NCI-H526 (cell line): ENCODE results near the gene SOCS1.

ENCODE experiments used
- DNase-seq, 2 experiments: peaks; one replicate each; lab custom pipeline; 2025; lab: John Stamatoyannopoulos, UW

Gene SOCS1

DNA sequence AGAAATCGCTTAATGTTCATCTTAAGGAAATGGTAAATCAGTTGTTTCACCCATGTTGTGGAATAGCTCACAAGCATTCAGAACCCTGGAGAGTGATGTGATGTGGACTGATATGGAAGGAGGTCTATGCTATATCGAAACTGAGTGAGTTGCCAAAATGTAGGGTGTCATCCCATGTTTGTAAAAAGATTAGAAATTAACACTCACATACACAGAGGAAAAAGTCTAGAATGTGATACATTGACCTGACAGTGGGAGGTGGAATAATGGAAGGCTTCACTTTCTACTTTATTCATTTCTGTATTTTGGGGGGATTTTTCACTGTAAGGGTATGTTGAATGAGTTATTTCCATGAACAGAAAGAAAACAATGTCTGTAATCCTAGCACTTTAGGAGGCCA lies 29.8 kb upstream of the SOCS1 start:
- DNase-seq = no peak

DNA sequence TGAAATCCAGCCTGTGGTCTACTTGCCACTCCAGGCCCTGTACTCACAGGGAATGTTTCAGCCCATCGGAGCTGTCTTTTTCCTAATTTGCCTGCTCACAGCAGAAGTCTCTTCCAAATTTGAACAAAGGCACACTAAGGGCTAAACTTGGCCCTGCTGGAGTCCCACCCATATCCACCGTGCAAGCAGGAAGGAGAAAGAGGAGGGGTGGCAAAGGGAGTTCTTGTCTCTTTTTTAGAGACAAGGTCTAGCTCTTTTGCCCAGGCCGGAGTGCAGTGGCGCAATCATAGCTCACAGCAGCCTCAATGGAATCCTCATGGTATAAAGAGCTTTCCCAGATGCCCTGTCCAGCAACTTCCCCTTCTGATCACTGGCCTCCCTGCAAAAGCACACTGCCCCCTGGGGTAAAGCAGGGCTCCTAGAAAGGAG lies 27.8 kb upstream of the SOCS1 start:
- DNase-seq = no peak

DNA sequence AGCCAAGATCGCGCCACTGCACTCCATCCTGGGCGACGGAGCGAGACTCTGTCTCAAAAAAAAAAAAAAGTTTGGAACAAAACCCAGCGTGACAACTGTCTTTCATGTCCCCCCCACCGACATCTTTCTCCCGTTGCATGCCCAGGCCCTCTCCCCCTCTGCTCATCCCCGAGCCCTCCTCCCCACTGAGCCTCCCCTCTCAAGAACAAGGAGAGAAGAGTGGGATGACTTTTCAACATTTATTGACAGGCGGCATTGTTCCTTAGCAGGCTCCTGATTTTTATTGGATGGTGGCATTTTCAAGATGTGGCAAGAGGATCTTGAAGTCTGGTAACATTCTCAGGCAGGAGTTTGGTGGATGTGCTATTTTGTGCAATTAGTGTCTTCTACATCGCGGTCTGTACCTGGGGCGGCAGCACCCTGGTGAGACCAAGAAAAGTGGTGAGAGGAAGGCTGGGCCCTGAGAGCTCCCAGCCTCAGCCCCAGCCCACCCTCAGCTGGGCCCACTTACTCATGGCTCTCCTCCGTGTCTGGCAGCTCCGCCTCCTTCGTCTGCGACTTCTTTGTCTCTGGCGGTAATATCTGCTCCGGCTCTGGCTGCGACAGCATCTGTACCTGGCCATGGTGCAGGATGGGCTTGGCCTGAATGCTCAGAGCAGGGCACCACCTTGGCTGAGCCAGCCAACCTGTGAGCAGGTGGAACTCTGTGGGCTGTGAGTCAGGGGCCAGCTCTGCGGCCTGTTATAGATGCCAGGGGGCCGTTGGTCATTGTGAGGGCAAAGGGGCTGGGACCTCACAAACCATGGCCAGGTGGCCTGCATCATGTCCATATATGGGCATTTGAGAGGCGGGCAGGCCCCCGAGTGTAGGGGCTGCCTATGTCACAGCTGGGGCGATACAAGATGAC lies 24.9 kb upstream of the SOCS1 start, which contains the start of gene PRM1:
Gene PRM1, minus strand, starts transcription at position 715 of the 907 bp plus-strand sequence. Its CDS starts 92 bp downstream, at position 623.
- no peak for DNase-seq

DNA sequence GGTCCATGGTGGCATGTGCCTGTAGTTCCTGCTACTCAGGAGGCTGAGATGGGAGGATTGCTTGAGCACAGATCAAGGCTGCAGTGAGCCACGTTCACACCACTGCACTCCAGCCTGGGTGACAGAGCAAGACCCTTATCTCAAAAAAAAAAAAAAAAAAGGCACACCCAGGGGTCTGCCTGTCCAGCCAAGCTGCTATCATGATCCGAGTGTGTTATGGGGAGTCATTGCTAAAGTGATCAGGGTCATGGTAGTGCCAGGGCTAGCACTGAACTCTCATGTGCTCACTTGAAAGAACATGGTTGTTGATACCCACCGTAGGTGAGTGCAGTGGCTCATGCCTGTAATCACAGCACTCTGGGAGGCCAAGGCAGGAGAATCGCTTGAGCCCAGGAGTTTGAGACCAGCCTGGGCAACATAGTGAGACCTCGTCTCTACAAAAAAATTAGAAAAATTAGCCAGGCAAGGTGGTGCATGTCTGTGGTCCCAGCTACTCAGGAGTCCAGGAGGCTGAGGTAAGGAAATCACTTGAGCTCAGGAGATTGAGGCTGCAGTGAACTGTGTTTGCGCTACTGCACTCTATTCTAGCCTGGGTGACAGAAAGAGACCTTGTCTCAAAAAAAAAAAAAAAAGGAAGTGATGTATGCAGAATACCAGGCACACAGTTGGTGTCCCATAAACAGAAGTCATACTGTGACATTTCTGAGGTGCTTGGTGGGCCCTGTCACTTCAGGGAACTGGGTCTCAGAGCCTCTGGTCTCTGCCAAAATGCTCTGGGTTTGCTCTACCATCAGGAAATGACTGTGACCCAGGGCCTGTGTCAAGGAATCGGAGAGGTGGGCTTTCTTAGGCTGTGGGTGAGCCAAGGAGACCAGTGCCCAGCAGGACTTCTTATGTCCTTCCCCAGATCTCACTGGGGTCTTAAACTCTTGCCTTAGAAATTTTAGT lies 23.0 kb upstream of the SOCS1 start:
- no peak for DNase-seq

DNA sequence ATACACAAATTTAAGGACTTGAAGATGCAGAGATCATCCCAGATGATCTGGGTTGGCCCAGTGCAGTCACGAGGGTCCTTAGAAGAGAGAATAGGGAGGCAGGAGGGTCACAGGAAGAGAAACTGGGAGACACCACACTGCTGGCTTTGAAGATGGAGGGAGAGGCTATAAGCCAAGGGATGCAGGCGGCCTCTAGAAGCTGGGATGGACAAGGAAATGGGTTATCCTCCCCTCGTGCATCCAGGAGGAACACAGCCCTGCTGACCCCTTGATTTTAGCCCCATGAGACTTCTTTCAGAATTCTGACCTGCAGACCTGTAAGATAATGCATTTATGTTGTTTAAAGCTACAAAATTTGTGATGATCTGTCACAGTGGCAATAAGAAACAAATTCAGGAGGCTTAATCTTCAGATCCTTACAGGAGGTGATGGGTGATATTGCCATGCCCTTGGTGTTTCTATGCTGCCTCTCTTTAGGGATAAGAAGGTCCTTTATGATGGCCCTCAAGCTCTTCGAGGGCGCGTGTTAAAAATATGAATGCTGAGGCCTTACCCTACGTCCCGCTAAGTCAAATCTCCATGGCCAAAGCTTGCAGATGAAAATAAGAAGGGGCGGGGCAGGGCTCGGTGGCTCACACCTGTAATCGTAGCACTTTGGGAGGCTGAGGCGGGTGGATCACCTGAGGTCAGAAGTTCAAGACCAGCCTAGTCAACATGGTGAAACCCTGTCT lies 21.8 kb upstream of the SOCS1 start:
- no peak for DNase-seq

DNA sequence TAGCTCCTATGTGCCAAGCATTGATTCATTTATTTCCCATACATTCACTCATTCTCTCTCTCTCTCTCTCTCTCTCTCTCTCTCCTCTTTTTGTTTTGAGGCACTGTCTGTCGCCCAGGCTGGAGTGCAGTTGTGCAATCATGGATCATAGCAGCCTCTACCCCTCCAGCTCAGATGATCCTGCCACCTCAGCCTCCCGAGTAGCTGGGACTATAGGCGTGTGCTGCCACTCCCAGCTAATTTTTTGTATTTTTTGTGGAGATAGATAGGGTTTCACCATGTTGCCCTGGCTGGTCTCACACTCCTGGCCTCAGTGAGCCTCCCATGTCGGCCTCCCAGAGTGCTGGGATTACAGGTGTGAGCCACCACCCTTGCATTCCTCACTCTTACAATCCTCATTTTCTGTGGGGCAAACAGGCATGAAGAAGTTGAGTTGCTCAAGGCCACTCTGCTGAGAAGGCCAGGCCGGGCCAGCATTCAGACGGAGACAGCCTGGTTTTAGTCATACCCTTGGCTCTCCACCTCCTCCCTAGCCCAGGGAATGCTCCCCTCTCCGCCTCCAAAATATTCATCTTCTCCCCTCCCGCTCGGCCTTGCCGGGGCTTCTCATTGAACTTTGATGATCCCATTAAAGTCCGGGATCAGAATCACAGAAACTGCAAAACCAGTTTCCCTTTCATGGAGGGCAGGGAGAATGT lies 21.0 kb upstream of the SOCS1 start:
- DNase-seq = no peak

DNA sequence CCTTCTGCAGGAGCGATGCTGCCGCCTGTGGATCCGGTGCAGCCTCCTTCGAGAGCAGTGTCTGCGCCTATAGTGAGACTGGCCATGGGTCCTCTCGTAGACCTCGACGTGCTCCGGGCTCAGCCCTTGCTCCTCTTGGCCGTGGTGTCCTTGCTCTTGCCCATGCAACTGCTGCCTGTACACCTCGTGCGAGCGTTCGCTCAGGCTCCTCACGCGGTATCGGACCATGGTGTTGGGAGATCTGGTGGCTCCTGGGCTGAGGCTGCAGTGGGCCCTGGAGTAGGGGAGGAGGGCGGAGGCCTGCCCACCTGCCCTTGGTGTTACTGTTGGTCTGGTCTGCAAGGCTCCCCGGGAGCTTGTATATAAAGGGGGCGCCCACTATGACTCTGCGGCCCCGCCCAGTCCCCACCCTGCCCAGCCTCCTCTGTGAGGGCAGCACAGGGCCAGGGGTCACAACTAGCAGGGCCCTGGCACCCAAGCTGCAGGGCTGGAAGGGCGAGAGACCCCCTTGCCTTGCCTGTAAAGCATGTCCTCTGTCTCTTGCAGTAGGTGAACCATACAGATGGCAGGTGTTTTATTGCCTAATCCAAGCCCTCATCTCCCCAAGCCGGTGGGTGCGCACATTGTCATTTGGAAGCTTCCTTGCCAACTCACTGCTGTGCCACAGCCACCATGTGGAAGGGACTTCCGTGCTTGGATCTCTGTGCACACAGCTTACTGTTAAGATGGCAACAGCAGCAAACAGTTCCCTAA lies 20.3 kb upstream of the SOCS1 start, which contains the start of gene PRM2:
Gene PRM2, minus strand, starts transcription at position 338 of the 753 bp plus-strand sequence. Its CDS starts 110 bp downstream, at position 228.
- DNase-seq = no peak

DNA sequence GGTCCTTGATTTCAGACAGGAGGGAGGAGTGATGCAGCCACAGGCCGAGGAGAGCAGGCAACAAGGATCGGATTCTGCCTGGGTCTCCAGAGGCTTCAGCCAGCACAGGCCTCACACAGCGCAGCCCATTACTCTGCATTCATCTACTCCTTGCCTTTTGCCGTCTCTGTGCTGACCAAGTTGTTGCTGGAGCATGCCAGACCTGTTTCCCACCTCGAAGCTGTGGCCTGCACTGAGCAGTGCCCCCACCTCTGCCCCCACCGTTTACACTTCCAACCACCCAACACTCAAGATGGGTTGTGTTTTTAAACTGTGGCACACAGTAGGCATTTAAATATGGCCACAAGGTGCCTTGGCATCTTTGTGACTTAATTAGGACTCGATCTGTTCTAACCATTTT lies 19.0 kb upstream of the SOCS1 start:
- DNase-seq = no peak

DNA sequence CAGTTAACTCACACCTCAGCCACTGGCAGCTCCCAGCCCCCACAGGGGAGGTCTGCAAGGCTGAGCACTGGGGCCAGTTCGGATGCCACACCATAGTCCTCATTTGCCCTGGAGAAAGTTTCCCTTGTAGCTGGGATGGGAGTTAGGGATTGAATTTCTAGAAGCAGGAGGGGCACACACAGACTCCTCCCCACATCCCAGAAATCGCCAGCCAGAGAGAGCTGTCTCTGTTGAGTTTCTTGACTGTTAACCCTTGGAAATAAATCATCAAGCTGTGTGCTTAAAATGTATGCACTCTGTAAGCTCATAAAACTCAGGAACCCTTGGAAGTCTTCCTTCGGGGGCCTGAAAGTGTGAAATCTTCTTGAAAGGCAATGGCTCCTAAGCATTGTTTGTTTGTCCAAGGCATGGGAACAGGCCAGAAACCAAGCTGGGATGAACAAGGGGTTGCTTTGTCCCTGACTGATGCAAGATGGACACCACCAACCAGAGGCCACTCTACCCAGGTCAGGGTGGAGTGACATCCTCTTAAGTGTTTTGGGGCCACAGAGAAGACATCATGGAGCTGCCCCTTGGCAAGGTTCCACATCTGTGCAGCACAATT lies 17.8 kb upstream of the SOCS1 start:
- no peak for DNase-seq

DNA sequence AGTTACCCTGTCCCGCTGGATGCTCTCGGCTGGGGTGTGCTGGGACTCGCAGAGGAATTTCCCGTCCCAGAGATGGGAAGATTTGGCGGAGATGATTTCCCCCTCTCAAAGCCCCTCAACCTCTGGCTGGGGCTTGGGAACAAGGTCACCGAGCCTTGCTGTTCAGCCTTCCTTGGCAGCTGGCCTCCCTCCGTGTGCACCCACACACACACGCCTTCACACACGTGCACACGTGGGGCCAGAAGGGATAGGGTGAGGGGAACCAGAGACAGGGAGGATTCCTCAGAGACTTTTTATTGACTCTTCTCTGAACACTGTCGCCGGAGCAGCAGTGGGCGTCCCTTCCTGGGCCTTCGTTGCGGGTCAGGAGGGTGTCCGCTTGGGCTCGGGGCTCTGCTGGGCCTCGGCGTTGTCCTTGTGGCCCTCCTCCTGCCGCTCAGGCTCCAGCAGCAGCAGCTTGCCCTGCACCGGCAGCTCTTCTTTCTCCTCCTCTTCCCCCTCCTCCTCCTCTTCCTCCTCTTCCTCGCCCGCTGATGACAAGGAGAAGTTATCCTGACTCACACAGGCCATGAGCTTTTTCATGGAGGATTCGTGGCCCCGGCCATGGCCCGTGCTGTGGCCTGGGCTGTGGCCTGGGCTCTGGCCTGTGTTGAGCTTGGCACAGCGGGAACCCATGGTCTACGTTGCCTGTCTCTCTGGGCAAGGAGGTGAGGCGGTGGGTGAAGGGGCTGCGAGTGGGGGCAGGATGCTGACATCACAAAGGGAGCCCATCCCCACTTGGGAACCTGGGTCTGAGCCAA lies 17.1 kb upstream of the SOCS1 start, which contains the start of gene PRM3:
Gene PRM3, minus strand, starts transcription at position 709 of the 800 bp plus-strand sequence. Its CDS starts 34 bp downstream, at position 675.
- DNase-seq = no peak

DNA sequence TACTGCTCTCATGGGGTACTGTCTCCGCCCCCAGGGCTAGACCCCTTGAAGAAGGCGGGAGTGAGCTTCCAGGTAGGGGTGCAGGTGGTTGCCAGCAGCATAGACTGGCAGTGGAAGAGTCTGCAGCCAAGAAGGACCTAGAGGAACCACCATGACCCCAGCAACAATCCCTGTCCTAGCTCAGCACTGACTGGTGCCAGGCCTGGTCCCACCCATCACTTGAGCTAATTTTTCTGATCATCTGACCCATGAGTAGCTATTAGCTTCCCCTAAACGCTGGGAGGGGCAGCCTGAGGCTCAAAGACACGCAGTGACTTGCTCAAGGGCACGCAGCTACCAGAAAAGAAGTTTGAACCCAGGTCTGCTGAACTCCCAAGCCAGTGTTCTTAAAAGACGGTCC lies 16.5 kb upstream of the SOCS1 start:
- no peak for DNase-seq

DNA sequence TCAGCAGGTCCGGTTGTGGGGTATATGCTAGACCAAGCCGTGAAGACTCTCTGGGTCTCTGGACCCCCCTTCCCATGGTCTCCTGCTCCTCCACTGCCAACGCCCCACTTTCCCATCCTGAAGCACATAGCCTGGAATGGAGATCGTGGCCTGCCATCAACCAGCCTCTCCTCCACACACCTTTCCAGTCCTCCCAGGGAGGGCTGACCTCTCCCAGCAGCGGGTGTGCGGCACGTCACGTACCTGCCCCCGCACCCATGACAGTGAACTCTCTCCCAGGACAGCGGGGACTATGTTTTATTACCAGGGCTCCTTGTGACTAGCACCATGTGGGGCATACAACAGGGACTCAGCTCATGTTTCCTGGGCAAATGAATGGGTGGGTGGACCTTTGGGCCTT lies 15.6 kb upstream of the SOCS1 start:
- no peak for DNase-seq

DNA sequence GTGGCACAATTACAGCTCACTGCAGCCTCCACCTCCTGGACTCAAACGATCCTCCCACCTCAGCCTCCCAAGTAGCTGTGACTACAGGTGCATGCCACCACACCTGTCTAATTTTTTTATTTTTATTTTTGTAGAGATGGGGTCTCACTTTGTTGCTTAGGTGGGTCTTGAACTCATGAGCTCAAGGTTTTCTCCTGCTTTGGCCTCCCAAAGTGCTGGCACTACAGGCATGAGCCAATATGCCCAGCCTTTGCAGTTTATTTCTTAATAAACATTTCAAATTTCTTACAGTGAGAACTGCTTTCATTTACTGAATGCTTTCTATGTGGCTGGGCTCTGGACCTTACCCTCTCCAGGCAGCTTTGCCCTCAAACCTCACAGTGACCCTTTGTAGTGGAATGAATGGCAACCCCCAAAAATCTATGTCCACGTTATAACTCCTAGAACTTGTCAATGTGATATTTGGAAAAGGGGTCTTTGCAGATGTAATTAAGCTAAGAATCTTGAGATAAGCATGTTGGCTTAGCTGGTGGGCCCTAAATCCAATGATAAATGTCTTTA lies 14.7 kb upstream of the SOCS1 start:
- DNase-seq = no peak

DNA sequence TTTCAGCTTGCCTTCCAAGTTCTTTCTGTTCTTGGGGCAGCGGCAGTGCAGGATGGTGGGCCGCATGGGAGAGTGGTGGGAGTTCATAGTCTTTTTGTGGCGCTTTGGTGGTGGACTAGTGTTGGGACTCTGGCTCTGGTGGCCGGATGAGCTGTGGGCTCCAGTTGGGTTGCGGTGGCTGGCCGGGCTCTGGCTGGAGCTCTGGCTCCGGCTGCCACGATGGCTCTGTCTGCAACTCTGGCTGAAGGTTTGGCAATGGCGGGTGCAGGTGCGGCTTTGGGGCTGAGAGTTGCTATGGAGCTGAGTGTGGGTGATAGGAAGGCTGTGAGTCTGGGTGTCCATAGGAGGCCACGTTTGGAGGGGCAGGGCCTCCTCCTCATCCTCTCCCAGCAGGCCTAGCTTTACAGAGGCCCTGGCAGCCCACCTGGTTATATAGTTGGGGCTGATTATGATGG lies 12.9 kb upstream of the SOCS1 start, which contains the start of gene TNP2:
Gene TNP2, minus strand, starts transcription at position 405 of the 455 bp plus-strand sequence. Its CDS starts 63 bp downstream, at position 342.
- DNase-seq = no peak

DNA sequence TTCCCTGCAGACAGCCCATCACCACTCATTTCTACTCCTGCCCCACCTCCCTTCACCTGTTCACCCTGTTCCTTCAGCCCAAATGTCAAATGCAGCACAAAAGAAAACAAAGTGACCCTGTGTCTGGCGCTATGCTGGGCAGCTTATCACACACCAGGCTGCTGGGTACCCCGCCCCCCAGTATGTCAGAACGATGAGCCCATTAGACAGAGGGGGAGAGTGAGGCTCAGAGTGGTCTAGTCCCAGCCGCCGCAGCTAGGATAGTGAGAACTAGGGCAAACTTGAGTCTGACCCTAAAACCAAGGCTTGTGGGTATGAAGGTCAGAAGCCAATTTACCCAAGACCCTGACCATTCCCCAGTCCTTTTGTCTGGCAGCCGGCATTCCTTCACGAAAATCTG lies 9.1 kb upstream of the SOCS1 start:
- DNase-seq = no peak

DNA sequence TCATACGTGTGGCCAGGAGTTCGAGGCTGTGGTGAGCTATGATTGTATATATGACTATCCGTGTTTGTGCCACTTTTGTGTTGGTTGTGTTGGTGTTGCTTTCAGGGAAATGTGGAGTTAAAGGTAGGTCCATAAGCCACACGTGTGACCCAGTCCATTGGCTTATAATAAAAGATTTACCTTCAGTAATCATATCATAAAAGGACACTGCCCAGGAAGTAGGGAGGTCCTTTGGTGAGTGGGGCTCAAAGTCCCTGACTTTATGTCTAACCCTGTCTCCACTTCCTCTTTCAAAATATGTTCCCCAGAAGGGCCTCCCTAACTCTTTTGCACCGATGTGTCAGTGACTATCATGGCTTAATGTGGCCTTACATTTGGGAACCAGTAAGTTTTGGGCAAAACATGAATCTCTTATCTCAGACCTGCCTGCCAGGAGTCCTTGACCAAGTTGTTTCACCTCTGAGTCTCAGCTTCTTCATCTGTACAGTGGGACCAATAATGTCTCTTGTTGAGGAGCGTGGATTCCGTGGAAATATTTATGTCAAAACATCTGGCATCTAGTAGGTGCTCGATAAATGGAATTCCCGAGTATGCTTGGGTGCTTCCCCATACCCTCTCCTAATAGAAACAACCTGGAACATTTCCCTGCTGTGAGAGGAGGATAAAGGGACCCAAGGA lies 8.3 kb upstream of the SOCS1 start:
- no peak for DNase-seq

DNA sequence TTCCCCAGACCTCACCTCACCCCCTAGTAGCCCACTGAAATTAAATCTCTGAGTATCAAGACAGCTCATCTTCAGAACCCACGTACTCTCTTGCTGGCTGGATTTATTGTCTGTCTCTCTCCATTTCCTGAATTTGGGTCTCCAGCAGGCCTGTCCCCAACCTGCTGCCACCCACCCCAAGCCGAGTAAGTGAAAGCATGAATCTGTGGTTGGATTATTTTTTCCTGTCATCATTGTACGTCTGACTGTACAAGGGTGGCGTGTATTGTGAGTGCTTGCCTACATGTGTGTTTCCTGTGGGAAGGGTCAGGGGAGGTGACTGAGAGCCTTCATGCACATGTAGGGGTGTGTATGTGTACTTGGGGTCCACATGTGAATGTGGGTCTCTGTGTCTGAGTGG lies 7.7 kb upstream of the SOCS1 start:
- no peak for DNase-seq

DNA sequence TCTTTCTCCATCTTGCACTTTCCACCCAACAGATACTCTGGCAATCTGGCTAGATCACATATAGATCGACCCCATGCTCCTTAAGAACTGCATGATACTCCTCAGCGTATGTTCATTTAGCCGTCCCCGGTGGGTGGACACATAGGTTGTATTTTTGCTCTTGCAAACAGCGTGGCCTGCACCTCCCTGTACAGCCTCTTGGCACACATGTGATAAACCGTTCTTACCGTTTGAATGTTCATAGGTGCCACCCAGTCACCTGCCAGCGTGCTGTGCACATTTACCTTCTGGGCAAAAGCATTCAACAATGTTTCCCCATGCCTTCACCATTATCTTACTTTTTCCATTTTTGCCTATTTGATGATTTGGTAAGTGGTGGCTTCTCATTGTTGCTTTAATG lies 6.9 kb upstream of the SOCS1 start:
- DNase-seq = no peak
